Measurements from ENCODE around the gene SERPINB6. TPM values are rescaled to one million over a fixed set of nuclear protein-coding genes. Genes with fewer than 3 reads are reported as not detected.

SERPINB6 gene
- total and polyA plus RNA-seq, 9 of the 15 experiments (the other 6 are each of a cell fraction or from before 2014, with no cell fraction given) = 86.6 to 211 (median 143) TPM

- TF ChIP-seq ZNF232 (CRISPR knock-in tag; IDR thresholded peaks at IDR 0.05) = no peak
- TF ChIP-seq HDAC8 (tag; IDR thresholded peaks at IDR 0.05) = no peak
- no peak for TF ChIP-seq ETS2 (tag; IDR thresholded peaks at IDR 0.05; ENCODE audit: borderline replicate concordance, poor library complexity, severe bottlenecking)
- TF ChIP-seq ARID3A (IDR thresholded peaks at IDR 0.05; ENCODE audit: borderline replicate concordance, low read depth, low read length) = no peak; the same call in 1 of the 2 replicates
- TF ChIP-seq L3MBTL2 (IDR thresholded peaks at IDR 0.05) = no peak; the same call in 1 of the 2 replicates
- peak; percentile 51 for TF ChIP-seq GABPA (tag; conservative IDR thresholded peaks at IDR 0.05; ENCODE audit: low read depth)
- TF ChIP-seq E2F8 (IDR thresholded peaks at IDR 0.05; ENCODE audit: low read depth, partially characterized antibody) = peak; percentile 81
- peak; percentile 63; the same call in 1 of the 2 replicates for TF ChIP-seq TEAD4 (IDR thresholded peaks at IDR 0.05; ENCODE audit: low read length)
- TF ChIP-seq TEAD4 (CRISPR knock-in tag; IDR thresholded peaks at IDR 0.05; ENCODE audit: borderline replicate concordance) = no peak
- peak; percentile 20 for TF ChIP-seq POU5F1 (IDR thresholded peaks at IDR 0.05; ENCODE audit: borderline replicate concordance, low read depth, low read length, partially characterized antibody)
- TF ChIP-seq SRSF1 (IDR thresholded peaks at IDR 0.05; ENCODE audit: low read depth, low read length) = no peak
- TF ChIP-seq ZNF507 (tag; conservative IDR thresholded peaks at IDR 0.05) = no peak
- TF ChIP-seq ZNF324 (CRISPR knock-in tag; IDR thresholded peaks at IDR 0.05) = no peak
- TF ChIP-seq ZFP36 (IDR thresholded peaks at IDR 0.05; ENCODE audit: low read depth, low read length, partially characterized antibody) = peak; percentile 84
- TF ChIP-seq TAL1 (IDR thresholded peaks at IDR 0.05) = peak; percentile 51
- no peak for TF ChIP-seq ATF6 (CRISPR knock-in tag; IDR thresholded peaks at IDR 0.05)
- no peak for TF ChIP-seq FOXP1 (CRISPR knock-in tag; IDR thresholded peaks at IDR 0.05)
- no peak for TF ChIP-seq IRF9 (tag; IDR thresholded peaks at IDR 0.05)
- TF ChIP-seq RBM39 (optimal IDR thresholded peaks at IDR 0.05; ENCODE audit: low read depth, low read length) = no peak
These were observed 18.2 kb upstream of the SERPINB6 start (continued) for GRCh38 chr6:2989332-2990247.

Measured in K562 (cell line).